Lower leg skin (tissue), 4 donors: ENCODE measurements around the gene DGLUCY. TPM values are rescaled to one million over a fixed set of nuclear protein-coding genes. Genes with fewer than 3 reads are reported as not detected.
"Not testable (repeated sequence)": the region's sequence is repeated elsewhere in the genome, so short reads cannot be mapped to it uniquely, and the experiment has no call there.

Experiments used
- DNase-seq, 2 donors: peaks; one replicate each; pipeline ENCODE4 v3.0.0-alpha.2; 2019; ENCODE audit warnings: low spot score in 2 of 2
- H3K4me3 ChIP-seq: fragments of 200-600 bp; sonication (generic); 2 replicates; pipeline ENCODE4 v1.5.1; 2017; ENCODE audit warnings: mild to moderate bottlenecking, low read depth; ENCODE audit not compliant: poor library complexity, severe bottlenecking
- CTCF ChIP-seq, 3 donors: fragments of 450-650 bp; IDR thresholded peaks; one replicate each; pipeline ENCODE4 v1.5.1; 2016; ENCODE audit warnings: antibody characterized with exemption in 3 of 3, mild to moderate bottlenecking in 3 of 3, moderate library complexity in 2 of 3
- POLR2A ChIP-seq, 2 donors: fragments of 450-650 bp; IDR thresholded peaks; one replicate each; pipeline ENCODE4 v1.6.1; 2016 to 2017; ENCODE audit warnings: antibody characterized with exemption in 2 of 2, mild to moderate bottlenecking in 1 of 2, moderate library complexity in 1 of 2
- WGBS, 2 donors: methylation state at CpG; one replicate each; pipeline ENCODE4 v1.1.5; 2018; 5-methylcytosine and 5-hydroxymethylcytosine counted together
- intact Hi-C: fragments of 100-400 bp; cut with DNase I; formaldehyde crosslinking; loops from one replicate; pipeline ENCODE4 v1.15.0; 2023; ENCODE audit warnings: low total_unique reads
- total RNA-seq, 4 donors: library from RNA; depleted of rRNA; stranded (reverse); fragments of >200 nt; gene quantifications; one replicate each; pipeline ENCODE4 v1.1.0, GENCODE V29; 2016

DGLUCY gene
- total RNA-seq, 4 donors from 2014 or later = 27.8 to 65.0 (median 61.3) TPM

GRCh38 chr14:91152499-91152898, 38.6 kb downstream of the DGLUCY start:
- WGBS, 2 donors = 75 to 78% methylated on average over 2 of the region's 2 CpGs
- no peak for TF ChIP-seq POLR2A (IDR thresholded peaks at IDR 0.05)
- TF ChIP-seq CTCF (IDR thresholded peaks at IDR 0.05) = no peak
- intact Hi-C loops = no loop called here
- no peak for DNase-seq
- H3K4me3 ChIP-seq = no peak overlapping the region

GRCh38 chr14:91153360-91153759, 39.5 kb downstream of the DGLUCY start:
- intact Hi-C loops = no loop called here
- no peak for DNase-seq
- WGBS, 2 donors = 81 to 85% methylated on average over 9 of the region's 9 CpGs
- no peak overlapping the region for H3K4me3 ChIP-seq
- TF ChIP-seq POLR2A (IDR thresholded peaks at IDR 0.05) = no peak

- DNase-seq = peak in 1 of 2 donors; percentile 86
- WGBS, 2 donors = 48 to 54% methylated on average over 16 of the region's 16 CpGs
- TF ChIP-seq CTCF (IDR thresholded peaks at IDR 0.05) (no peak), POLR2A (IDR thresholded peaks at IDR 0.05) (no peak)
- intact Hi-C loops = no loop called here
- no peak overlapping the region for H3K4me3 ChIP-seq
Observed at GRCh38 chr14:91154851-91155625, 41.2 kb downstream of the DGLUCY start.

- no peak for DNase-seq
- H3K4me3 ChIP-seq = no peak overlapping the region
- no peak for TF ChIP-seq POLR2A (IDR thresholded peaks at IDR 0.05)
- no peak for TF ChIP-seq CTCF (IDR thresholded peaks at IDR 0.05)
- intact Hi-C loops = no loop called here
- 96 to 98% methylated on average over 4 of the region's 4 CpGs for WGBS, 2 donors
Observed at GRCh38 chr14:91155626-91156089, 41.8 kb downstream of the DGLUCY start.

GRCh38 chr14:91156142-91156666, 42.3 kb downstream of the DGLUCY start:
- intact Hi-C loops, DNase-seq, H3K4me3 ChIP-seq: not testable (repeated sequence)
- WGBS, 2 donors = 94 to 99% methylated on average over 9 of the region's 9 CpGs

GRCh38 chr14:91156877-91157276, 43.0 kb downstream of the DGLUCY start:
- intact Hi-C loops, DNase-seq, H3K4me3 ChIP-seq: not testable (repeated sequence)

GRCh38 chr14:91158091-91158790, 44.4 kb downstream of the DGLUCY start:
- TF ChIP-seq CTCF (IDR thresholded peaks at IDR 0.05) (no peak), POLR2A (IDR thresholded peaks at IDR 0.05) (no peak)
- intact Hi-C loops = no loop called here
- no peak for DNase-seq
- WGBS, 2 donors = 42 to 74% methylated on average over 2 of the region's 2 CpGs
- H3K4me3 ChIP-seq = no peak overlapping the region
